T-helper 2 cell treated with Interferon-gamma antibody and Interleukin-4, amounts not matched to agents 5 μg/mL and 100 μg/mL, for 36 hours (primary cell): Measurements from ENCODE around the gene SORL1.
"Not testable (repeated sequence)": the region's sequence is repeated elsewhere in the genome, so short reads cannot be mapped to it uniquely, and the experiment has no call there.

ENCODE experiments used
- DNase-seq: peaks from one replicate; pipeline ENCODE4 v3.0.0; 2021; ENCODE audit warnings: low spot score
- H3K27ac Mint-ChIP-seq: one replicate; pipeline ENCODE4 v1.8.0; 2021; ENCODE audit warnings: mild to moderate bottlenecking, mixed read lengths
- H3K27me3 Mint-ChIP-seq: one replicate; pipeline ENCODE4 v1.8.0; 2021; ENCODE audit warnings: low read depth, mixed read lengths
- H3K36me3 Mint-ChIP-seq: one replicate; pipeline ENCODE4 v1.8.0; 2021; ENCODE audit warnings: low read depth, mixed read lengths
- H3K4me1 Mint-ChIP-seq: one replicate; pipeline ENCODE4 v1.8.0; 2021; ENCODE audit warnings: low read depth, mixed read lengths
- H3K4me3 Mint-ChIP-seq: one replicate; pipeline ENCODE4 v1.8.0; 2022; ENCODE audit warnings: mild to moderate bottlenecking, moderate library complexity, mixed read lengths
- H3K9me3 Mint-ChIP-seq: one replicate; pipeline ENCODE4 v1.8.0; 2021; ENCODE audit warnings: mixed read lengths

The SORL1 gene

DNA sequence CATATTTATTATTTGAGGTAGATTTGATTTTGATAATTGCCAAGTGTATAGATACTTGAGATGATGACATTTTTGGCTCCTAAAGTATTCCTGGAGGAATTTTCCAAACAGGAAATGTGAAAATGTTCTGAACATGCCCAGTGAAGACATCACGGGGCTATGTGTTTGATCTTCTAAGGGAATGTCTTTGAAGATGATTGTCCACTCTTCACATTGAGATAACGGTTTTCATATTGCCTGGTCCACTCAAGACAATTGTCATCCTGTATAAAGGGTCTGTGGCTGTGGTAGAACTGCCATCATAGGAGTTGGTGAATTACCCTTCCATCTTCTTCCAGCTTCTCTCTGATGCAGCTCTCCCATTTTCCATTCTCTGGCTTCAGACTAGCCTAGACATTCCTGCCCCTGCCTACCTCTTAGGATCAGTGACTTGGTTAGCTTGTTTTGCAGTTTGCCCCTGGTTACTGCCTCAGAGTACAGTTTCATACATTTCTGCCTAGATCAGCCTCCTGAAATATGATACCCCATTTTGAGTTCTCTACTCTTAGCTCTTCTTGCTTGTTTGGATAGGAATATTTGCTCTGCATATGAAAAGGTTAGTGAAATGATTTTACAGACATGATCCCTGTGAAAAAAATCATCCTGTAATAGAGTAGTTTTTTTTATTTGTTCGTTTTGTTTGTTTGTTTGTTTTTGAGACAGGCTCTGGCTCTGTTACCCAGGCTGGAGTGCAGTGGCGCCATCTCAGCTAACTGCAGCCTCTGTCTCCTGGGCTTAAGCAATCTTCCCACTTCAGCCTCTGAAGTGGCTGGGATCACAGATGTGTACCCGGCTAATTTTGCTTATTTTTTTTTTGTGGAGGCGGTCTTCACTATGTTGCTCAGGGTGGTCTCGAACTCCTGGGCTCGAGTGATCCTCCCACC lies 112.0 kb downstream of the SORL1 start:
- Mint-ChIP-seq H3K27ac (no peak overlapping the region), H3K36me3 (peaks cover 57% of the 10 kb centered on the region), H3K27me3 (no peaks in the 10 kb centered on the region), H3K4me1 (no peaks in the 10 kb centered on the region), H3K4me3 (no peak overlapping the region), H3K9me3 (no peaks in the 10 kb centered on the region)
- no peak for DNase-seq

- Mint-ChIP-seq H3K4me1 (no peaks in the 10 kb centered on the region), H3K36me3 (peaks cover 54% of the 10 kb centered on the region), H3K4me3 (no peak overlapping the region), H3K27me3 (no peaks in the 10 kb centered on the region), H3K9me3 (no peaks in the 10 kb centered on the region), H3K27ac (no peak overlapping the region)
- no peak for DNase-seq
These were observed 113.0 kb downstream of the SORL1 start for GRCh38 chr11:121564948-121565684.

DNA sequence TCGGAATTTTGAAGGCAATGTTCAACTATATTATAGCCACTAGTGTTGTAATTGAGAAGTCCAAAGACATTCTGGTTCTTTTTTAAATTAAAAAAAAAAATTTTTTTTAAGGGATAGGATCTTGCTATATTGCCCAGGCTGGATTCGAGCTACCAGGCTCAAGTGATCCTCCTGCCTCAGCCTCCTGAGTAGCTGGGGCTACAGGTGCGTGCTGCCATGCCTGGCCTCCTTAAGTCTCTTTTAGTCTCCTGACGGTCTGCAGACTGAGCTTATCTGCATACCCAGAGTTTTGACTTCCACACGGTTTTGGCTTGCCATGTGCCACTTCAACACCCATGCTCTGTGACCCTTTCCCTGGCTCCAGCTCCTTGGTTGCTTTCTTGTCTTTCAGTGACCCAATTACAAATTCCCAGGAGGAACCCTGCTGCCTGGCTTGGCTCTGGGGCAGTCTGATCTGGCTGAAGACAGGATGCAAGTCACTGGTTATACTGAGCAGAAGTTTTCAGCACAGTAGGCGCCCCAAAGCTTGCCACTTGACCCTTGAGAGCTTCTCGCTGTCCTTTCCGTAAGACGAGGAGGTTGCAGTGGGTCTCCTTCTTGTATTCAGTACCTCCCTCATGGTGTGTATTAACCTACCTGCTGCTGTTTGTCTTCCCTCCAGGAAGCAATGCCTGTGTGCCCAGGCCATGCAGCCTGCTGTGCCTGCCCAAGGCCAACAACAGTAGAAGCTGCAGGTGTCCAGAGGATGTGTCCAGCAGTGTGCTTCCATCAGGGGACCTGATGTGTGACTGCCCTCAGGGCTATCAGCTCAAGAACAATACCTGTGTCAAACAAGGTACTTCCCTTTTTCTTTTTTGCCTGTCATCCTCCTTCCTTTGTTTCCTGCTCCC lies 114.4 kb downstream of the SORL1 start:
- no peaks in the 10 kb centered on the region for H3K27me3 Mint-ChIP-seq
- H3K9me3 Mint-ChIP-seq, result no peaks in the 10 kb centered on the region
- peaks cover 50% of the 10 kb centered on the region for H3K36me3 Mint-ChIP-seq
- no peak overlapping the region for H3K4me3 Mint-ChIP-seq
- H3K4me1 Mint-ChIP-seq, result no peaks in the 10 kb centered on the region
- DNase-seq, result no peak
- no peak overlapping the region for H3K27ac Mint-ChIP-seq

- Mint-ChIP-seq H3K4me1 (no peaks in the 10 kb centered on the region), H3K27ac (no peak overlapping the region)
These were observed 115.9 kb downstream of the SORL1 start for GRCh38 chr11:121567995-121568394.

DNA sequence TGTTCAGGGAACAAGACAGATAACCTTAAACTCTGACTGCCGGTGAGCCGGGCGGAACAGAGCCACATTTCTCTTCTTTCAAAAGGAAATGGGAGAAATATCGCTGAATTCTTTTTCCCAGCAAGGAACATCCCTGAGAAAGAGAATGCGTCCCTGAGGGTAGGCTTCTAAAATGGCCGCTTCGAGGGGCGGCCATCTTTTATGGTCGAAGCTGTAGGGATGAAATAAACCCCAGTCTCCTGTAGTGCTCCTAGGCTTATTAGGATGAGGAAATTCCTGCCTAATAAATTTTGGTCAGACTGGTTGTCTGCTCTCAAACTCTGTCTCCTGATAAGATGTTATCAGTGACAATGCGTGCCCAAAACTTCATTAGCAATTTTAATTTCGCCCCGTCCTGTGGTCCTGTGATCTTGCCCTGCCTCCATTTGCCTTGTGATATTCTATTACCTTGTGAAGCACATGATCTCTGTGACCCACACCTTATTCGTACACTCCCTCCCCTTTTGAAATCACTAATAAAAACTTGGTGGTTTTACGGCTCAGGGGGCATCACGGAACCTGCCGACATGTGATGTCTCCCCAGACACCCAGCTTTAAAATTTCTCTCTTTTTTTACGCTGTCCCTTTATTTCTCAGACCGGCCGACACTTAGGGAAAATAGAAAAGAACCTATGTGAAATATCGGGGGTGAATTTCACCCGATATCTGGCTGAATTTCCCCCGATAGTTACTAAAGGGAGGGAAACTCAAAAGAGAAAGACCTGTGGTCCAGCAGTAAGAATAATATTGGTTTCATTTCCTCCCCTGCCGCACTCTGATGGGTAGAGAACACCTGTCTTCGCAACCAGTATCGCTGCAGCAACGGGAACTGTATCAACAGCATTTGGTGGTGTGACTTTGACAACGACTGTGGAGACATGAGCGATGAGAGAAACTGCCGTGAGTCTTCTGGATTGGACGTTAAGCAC lies 117.5 kb downstream of the SORL1 start:
- H3K36me3 Mint-ChIP-seq, result peaks cover 53% of the 10 kb centered on the region
- not testable (repeated sequence) for DNase-seq, H3K4me3 Mint-ChIP-seq, H3K9me3 Mint-ChIP-seq, H3K27ac Mint-ChIP-seq, H3K27me3 Mint-ChIP-seq, H3K4me1 Mint-ChIP-seq

More at GRCh38 chr11:121567995-121568394, 115.9 kb downstream of the SORL1 start:
- no peaks in the 10 kb centered on the region for H3K9me3 Mint-ChIP-seq
- peaks cover 48% of the 10 kb centered on the region for H3K36me3 Mint-ChIP-seq
- no peak overlapping the region for H3K4me3 Mint-ChIP-seq
- DNase-seq, result no peak
- H3K27me3 Mint-ChIP-seq, result no peaks in the 10 kb centered on the region

- no peaks in the 10 kb centered on the region for H3K9me3 Mint-ChIP-seq
- no peaks in the 10 kb centered on the region for H3K4me1 Mint-ChIP-seq
- H3K4me3 Mint-ChIP-seq, result no peak overlapping the region
- H3K27ac Mint-ChIP-seq, result no peak overlapping the region
- H3K27me3 Mint-ChIP-seq, result no peaks in the 10 kb centered on the region
- H3K36me3 Mint-ChIP-seq, result peaks cover 58% of the 10 kb centered on the region
- no peak for DNase-seq
These were observed 118.3 kb downstream of the SORL1 start for GRCh38 chr11:121570453-121570852.

DNA sequence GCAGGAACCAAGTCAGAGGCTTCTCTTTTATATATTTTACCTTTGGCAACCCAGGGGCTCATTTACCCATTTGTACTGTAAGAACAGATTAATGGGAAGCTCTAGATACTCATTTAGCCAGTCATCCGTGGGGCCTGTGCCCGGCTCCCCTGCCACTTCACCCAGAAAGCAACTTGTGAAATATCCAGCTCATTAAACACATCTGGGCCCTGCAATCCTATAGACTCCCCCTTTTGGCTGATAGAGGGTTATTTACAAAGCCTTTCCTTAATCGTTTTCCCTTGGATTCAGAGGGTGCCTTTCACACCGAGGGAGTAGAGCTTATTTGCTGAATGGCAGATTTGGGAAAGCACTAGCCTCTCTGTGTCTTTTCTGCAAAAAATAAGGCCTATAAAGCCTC lies 119.4 kb downstream of the SORL1 start:
- no peaks in the 10 kb centered on the region for H3K9me3 Mint-ChIP-seq
- H3K4me1 Mint-ChIP-seq, result no peaks in the 10 kb centered on the region
- no peak overlapping the region for H3K4me3 Mint-ChIP-seq
- peaks cover 65% of the 10 kb centered on the region for H3K36me3 Mint-ChIP-seq
- no peaks in the 10 kb centered on the region for H3K27me3 Mint-ChIP-seq
- DNase-seq, result no peak
- H3K27ac Mint-ChIP-seq, result no peak overlapping the region

DNA sequence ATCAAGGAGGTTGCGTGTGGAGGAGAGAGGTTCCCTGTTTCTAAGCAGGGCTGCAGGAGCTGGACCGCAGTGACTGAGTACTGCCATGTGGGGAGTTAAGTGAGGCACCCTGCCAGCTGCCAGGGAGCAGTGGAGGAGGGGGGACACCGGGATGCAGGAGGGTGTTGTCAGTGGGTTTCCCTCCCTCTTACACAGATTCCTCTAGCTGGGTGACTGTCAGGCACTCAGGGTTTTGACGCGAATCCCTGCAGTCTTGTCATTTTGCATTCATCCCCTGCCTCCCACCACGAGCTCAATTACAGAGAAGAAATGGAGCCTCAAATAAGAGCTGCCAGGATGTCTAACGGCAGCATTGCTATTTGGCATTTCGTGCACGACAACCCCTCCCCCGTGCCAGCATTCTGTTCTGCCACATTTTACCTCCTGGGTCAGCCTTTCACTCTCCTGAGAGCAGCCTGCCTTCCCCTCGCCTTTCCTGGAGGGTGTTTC lies 120.5 kb downstream of the SORL1 start:
- Mint-ChIP-seq H3K27me3 (no peaks in the 10 kb centered on the region), H3K27ac (no peak overlapping the region), H3K4me3 (no peak overlapping the region), H3K36me3 (peaks cover 66% of the 10 kb centered on the region), H3K4me1 (no peaks in the 10 kb centered on the region), H3K9me3 (no peaks in the 10 kb centered on the region)
- DNase-seq, result no peak

DNA sequence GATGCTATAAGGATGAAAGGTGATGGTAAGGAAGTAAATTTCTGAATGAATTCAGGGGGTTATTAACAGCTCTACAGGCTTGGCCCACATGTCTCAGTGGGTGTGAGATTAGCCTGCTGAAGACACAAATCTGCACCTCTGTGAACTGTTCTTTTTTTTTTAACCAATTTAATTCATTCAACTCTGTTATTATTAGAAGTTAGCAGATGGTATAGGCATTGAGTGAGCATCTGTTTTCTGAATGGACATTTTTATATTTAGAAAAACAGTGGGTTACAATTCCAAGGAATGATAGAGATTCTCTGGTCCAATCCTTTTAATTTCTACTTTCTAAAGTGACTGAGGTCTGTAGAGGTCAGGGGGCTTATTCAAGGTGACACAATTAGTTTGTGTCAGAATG lies 122.7 kb downstream of the SORL1 start:
- DNase-seq, result no peak
- no peak overlapping the region for H3K27ac Mint-ChIP-seq
- peaks cover 6% of the 10 kb centered on the region for H3K9me3 Mint-ChIP-seq
- no peak overlapping the region for H3K4me3 Mint-ChIP-seq
- no peaks in the 10 kb centered on the region for H3K4me1 Mint-ChIP-seq
- peaks cover 76% of the 10 kb centered on the region for H3K36me3 Mint-ChIP-seq
- H3K27me3 Mint-ChIP-seq, result no peaks in the 10 kb centered on the region

GRCh38 chr11:121575250-121575962 lies 123.3 kb downstream of the SORL1 start:
- H3K27me3 Mint-ChIP-seq, result no peaks in the 10 kb centered on the region
- DNase-seq, result no peak

DNA sequence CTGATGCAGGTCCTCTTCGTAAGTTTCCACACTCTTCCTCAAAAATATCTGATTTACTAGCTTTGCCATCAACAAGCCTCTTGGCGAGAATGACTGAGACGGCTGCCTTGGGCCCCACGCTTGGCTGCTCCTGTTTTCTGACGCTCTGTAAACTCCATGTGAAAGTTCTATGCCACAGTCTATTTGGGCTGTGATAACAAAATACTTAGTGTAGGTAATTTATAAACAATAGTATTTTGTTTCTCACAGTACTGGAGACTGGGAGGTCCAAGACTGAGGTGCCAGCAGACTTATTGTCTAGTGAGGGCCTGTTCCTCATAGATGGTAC lies 123.8 kb downstream of the SORL1 start:
- Mint-ChIP-seq H3K36me3 (peaks cover 79% of the 10 kb centered on the region), H3K27ac (no peak overlapping the region), H3K9me3 (peaks cover 15% of the 10 kb centered on the region), H3K4me1 (no peaks in the 10 kb centered on the region), H3K4me3 (no peak overlapping the region), H3K27me3 (no peaks in the 10 kb centered on the region)
- no peak for DNase-seq

More at GRCh38 chr11:121575250-121575962, 123.3 kb downstream of the SORL1 start:
- H3K4me1 Mint-ChIP-seq, result no peaks in the 10 kb centered on the region
- H3K27ac Mint-ChIP-seq, result no peak overlapping the region
- peaks cover 78% of the 10 kb centered on the region for H3K36me3 Mint-ChIP-seq
- peaks cover 12% of the 10 kb centered on the region for H3K9me3 Mint-ChIP-seq
- H3K4me3 Mint-ChIP-seq, result no peak overlapping the region

DNA sequence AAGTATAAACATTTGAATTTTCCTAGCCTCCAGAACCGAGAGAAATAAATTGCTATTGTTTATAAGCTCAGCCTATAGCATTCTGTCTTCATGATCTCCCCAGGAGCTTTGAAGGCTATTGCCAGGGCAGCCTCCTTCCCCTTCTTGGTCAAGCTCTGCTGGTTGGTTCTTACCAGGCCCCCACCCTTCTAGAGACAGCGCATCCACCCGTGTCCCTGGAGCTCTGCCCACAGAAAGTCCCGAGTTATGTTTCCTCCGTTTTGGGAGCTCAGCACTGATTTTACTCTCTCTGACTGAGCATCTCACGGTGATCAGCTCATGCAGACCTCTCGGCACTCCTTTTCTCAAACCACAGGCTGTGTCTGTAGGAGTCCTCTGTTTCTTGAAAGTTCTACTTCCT lies 124.4 kb downstream of the SORL1 start:
- Mint-ChIP-seq H3K27me3 (no peaks in the 10 kb centered on the region), H3K9me3 (peaks cover 15% of the 10 kb centered on the region), H3K4me1 (peaks cover 4% of the 10 kb centered on the region), H3K27ac (no peak overlapping the region), H3K4me3 (no peak overlapping the region), H3K36me3 (peaks cover 81% of the 10 kb centered on the region)
- DNase-seq, result no peak
